Gastrocnemius medialis (tissue), 4 donors: ENCODE measurements around the gene MCU. TPM values are rescaled to one million over a fixed set of nuclear protein-coding genes. Genes with fewer than 3 reads are reported as not detected.

Experiments
- ATAC-seq, 2 donors: fragments of 150-250 bp; one replicate each; pipeline ENCODE4 v1.9.1; 2016
- DNase-seq, 2 donors: peaks; one replicate each; pipeline ENCODE4 v3.0.0-alpha.2; 2019
- H3K27ac ChIP-seq, 4 donors: fragments of 200-600 bp; sonication (generic); 1 replicate in 1 of 4; 2 replicates in 3 of 4; pipeline ENCODE4 v1.5.1; 2016 to 2018; ENCODE audit warnings: mild to moderate bottlenecking in 2 of 4, moderate library complexity in 1 of 4
- H3K27me3 ChIP-seq, 3 donors: fragments of 200-600 bp; sonication (generic) in 2 of 3; 1 replicate in 1 of 3; 2 replicates in 2 of 3; pipeline versions ENCODE4 v1.5.1 to v1.6.0; 2016 to 2019; ENCODE audit warnings: mild to moderate bottlenecking in 1 of 3, moderate library complexity in 1 of 3
- H3K36me3 ChIP-seq, 2 donors: fragments of 200-600 bp; sonication (generic) in 1 of 2; one replicate each; pipeline ENCODE4 v1.5.1; 2017 to 2018
- H3K4me1 ChIP-seq, 2 donors: fragments of 200-600 bp; sonication (generic) in 1 of 2; one replicate each; pipeline ENCODE4 v1.5.1; 2016 to 2017; ENCODE audit warnings: mild to moderate bottlenecking in 2 of 2
- H3K4me3 ChIP-seq, 4 donors: fragments of 200-600 bp; sonication (generic) in 3 of 4; 1 replicate in 1 of 4; 2 replicates in 3 of 4; pipeline ENCODE4 v1.5.1; 2016 to 2019; ENCODE audit warnings: mild to moderate bottlenecking in 2 of 4
- H3K9me3 ChIP-seq, 3 donors: fragments of 200-600 bp; sonication (generic) in 2 of 3; 1 replicate in 1 of 3; 2 replicates in 2 of 3; pipeline ENCODE4 v1.5.1; 2016 to 2019
- POLR2A ChIP-seq, 2 donors: fragments of 450-650 bp; IDR thresholded peaks; one replicate each; pipeline ENCODE4 v1.6.1; 2017; ENCODE audit warnings: antibody characterized with exemption in 2 of 2, mild to moderate bottlenecking in 2 of 2, moderate library complexity in 2 of 2
- in situ Hi-C, 4 donors: fragments of 200-750 bp; cut with MboI; loops; one replicate each; pipeline versions ENCODE4 v1.15.0 to v1.8.0; 2017; ENCODE audit warnings: low sequenced_read_pairs in 4 of 4
- intact Hi-C: fragments of 100-400 bp; cut with DNase I; formaldehyde crosslinking; loops from one replicate; pipeline ENCODE4 v1.15.1; 2023; ENCODE audit warnings: low total_unique reads
- total RNA-seq, 4 donors: library from RNA; depleted of rRNA; stranded (reverse); fragments of >200 nt; gene quantifications; one replicate each; pipeline versions ENCODE4 v1.1.0 to v1.2.3, GENCODE V29; 2016
- TF ChIP-seq, protein P1 (sequence below), 5 experiments: fragments of 450-650 bp in 3 of 5; fragments of 200-600 bp in 2 of 5; sonication (generic) in 2 of 5; IDR thresholded peaks in 4 of 5; conservative IDR thresholded peaks in 1 of 5; 1 replicate in 4 of 5; 2 replicates in 1 of 5; pipeline ENCODE4 v1.5.1; 2016 to 2019; ENCODE audit warnings: antibody characterized with exemption in 5 of 5, mild to moderate bottlenecking in 3 of 5, moderate library complexity in 3 of 5

MCU gene
- total RNA-seq, 4 donors from 2014 or later = 25.1 to 61.3 (median 49.0) TPM

DNA sequence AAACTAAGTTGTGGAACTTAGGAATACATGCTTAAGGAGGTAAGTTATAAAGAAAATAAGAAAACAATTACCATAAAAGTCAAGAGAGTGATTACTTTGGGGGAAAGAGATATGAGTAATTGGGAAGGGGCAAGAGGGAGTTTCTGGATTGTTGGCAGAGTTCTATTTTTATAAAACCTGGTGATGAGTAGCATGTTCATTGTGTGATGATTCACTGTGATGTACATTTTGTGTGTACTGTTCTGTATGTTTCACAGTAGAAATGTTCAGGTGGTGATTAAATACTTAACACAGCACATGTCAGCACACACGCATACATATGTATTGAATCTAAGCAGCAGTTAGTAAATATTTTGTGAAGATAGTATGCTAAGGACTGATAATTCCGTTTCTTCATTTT, 191.9 kb downstream of the MCU start:
- no peaks in the 10 kb centered on the region for H3K27me3 ChIP-seq
- TF ChIP-seq, protein P1, sequence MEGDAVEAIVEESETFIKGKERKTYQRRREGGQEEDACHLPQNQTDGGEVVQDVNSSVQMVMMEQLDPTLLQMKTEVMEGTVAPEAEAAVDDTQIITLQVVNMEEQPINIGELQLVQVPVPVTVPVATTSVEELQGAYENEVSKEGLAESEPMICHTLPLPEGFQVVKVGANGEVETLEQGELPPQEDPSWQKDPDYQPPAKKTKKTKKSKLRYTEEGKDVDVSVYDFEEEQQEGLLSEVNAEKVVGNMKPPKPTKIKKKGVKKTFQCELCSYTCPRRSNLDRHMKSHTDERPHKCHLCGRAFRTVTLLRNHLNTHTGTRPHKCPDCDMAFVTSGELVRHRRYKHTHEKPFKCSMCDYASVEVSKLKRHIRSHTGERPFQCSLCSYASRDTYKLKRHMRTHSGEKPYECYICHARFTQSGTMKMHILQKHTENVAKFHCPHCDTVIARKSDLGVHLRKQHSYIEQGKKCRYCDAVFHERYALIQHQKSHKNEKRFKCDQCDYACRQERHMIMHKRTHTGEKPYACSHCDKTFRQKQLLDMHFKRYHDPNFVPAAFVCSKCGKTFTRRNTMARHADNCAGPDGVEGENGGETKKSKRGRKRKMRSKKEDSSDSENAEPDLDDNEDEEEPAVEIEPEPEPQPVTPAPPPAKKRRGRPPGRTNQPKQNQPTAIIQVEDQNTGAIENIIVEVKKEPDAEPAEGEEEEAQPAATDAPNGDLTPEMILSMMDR (IDR thresholded peaks at IDR 0.05 in 4 of 5, conservative IDR thresholded peaks at IDR 0.05 in 1 of 5) = no peak
- TF ChIP-seq POLR2A (IDR thresholded peaks at IDR 0.05) = no peak
- DNase-seq (no peak), ATAC-seq (no peak)
- H3K9me3 ChIP-seq = no peaks in the 10 kb centered on the region
- no peak overlapping the region for H3K4me3 ChIP-seq
- no peak overlapping the region for H3K27ac ChIP-seq
- intact Hi-C loops (no loop called here), in situ Hi-C loops (no loop called here)
- peaks cover 0 to 52% of the 10 kb centered on the region in 2 donors for H3K36me3 ChIP-seq
- no peaks in the 10 kb centered on the region for H3K4me1 ChIP-seq

DNA sequence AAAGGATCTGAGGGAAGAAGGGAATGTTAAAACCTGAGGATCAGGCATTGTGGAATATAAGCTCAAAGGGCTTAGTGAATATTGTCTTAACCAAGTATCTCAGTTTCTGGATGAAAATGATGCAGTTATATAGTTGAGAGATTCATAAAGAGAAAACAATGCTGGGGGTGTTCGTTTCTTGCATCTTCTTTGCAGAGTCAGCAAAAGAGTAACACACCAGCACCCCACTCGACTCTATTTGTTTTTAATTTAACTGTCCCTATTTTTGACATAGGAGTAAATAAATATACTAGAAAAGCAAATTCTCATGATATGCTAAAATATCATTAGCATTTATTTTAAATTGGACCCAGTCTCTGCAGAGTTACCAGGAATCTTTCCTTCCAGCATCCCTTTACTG, 194.0 kb downstream of the MCU start:
- no peaks in the 10 kb centered on the region for H3K9me3 ChIP-seq
- no peak overlapping the region for H3K4me3 ChIP-seq
- H3K27me3 ChIP-seq = no peaks in the 10 kb centered on the region
- in situ Hi-C loops = no loop called here
- peaks cover 0 to 46% of the 10 kb centered on the region in 2 donors for H3K36me3 ChIP-seq
- no peaks in the 10 kb centered on the region for H3K4me1 ChIP-seq
- ATAC-seq (no peak), DNase-seq (no peak)
- TF ChIP-seq POLR2A (IDR thresholded peaks at IDR 0.05) = no peak
- TF ChIP-seq, protein P1 (IDR thresholded peaks at IDR 0.05 in 4 of 5, conservative IDR thresholded peaks at IDR 0.05 in 1 of 5) = no peak
- no peak overlapping the region for H3K27ac ChIP-seq
- intact Hi-C loops = no loop called here

DNA sequence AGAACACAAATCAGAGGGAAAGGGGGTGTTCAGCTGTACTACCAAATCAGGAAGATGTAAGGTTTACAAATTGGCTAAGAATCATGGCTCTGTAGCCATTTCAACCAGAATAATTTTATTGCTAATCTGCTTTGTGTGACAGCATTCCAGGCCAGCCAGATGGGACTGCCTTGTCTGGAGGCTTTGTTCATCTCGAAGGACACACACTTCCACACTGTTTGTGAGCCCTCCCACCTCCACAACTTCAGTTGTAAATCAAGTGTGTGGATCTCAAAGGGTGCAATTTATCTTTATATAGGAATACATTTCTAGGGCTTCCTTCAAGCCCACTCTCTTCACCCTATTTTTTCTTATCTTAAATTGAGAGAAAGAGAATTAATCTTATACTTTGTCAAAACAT, 194.7 kb downstream of the MCU start:
- in situ Hi-C loops (no loop called here), intact Hi-C loops (no loop called here)
- Histone ChIP-seq H3K4me3 (no peak overlapping the region), H3K36me3 (peaks cover 0 to 46% of the 10 kb centered on the region in 2 donors), H3K27me3 (no peaks in the 10 kb centered on the region), H3K4me1 (no peaks in the 10 kb centered on the region), H3K9me3 (no peaks in the 10 kb centered on the region), H3K27ac (no peak overlapping the region)
- DNase-seq (no peak), ATAC-seq (no peak)
- TF ChIP-seq, protein P1 (IDR thresholded peaks at IDR 0.05 in 4 of 5, conservative IDR thresholded peaks at IDR 0.05 in 1 of 5) = no peak
- TF ChIP-seq POLR2A (IDR thresholded peaks at IDR 0.05) = no peak

DNA sequence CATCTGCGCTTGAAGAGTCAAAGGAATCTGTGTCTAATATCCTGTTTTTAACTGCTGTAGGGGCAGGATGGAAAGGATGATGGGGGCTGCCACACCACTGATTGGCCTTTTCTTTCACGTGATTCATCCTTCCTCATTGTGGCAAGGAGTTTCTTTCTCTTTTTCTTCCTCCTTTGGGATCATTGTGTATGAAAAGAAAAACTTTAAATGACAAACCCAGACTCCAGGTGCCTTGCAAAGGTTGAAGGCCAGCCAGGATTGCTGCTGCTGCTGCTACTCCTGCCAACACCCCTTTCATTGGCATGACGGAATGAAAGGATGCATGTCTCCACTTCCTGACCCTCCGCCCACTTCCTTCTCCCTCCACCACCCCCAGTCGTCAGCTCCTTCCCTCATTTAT, 195.1 kb downstream of the MCU start:
- no peaks in the 10 kb centered on the region for H3K27me3 ChIP-seq
- H3K36me3 ChIP-seq = peaks cover 0 to 46% of the 10 kb centered on the region in 2 donors
- H3K4me3 ChIP-seq = no peak overlapping the region
- TF ChIP-seq, protein P1 (IDR thresholded peaks at IDR 0.05 in 4 of 5, conservative IDR thresholded peaks at IDR 0.05 in 1 of 5) = no peak
- TF ChIP-seq POLR2A (IDR thresholded peaks at IDR 0.05) = no peak
- no peak for ATAC-seq
- intact Hi-C loops = no loop called here
- DNase-seq = no peak
- no peaks in the 10 kb centered on the region for H3K9me3 ChIP-seq
- in situ Hi-C loops = no loop called here
- no peak overlapping the region for H3K27ac ChIP-seq
- no peaks in the 10 kb centered on the region for H3K4me1 ChIP-seq

DNA sequence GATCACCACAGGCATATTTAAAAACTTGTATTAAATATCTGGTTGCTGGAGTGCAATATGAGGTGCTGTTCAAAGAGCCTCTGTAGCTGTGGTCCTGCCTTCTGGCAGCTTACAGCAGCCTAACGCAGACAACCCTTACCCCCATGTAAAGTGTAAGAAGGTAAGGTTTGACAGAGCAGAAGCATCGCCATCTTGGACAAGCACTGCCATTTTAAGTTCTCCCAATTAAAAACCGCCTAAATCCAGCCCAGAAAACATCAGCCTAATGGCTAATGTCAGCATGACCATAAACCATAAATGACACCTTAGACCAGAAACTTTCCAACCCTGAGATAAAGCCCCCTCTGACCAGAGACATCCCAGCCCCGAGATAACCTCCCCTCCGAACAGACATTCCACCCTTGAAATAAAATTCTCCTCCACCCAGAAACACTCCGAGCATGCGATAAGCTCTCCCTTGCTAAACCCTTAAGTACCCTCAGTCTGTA, 196.3 kb downstream of the MCU start:
- Histone ChIP-seq H3K9me3 (no peaks in the 10 kb centered on the region), H3K27me3 (no peaks in the 10 kb centered on the region), H3K4me1 (peaks cover 0 to 3% of the 10 kb centered on the region in 2 donors), H3K27ac (no peak overlapping the region), H3K4me3 (no peak overlapping the region), H3K36me3 (peaks cover 0 to 46% of the 10 kb centered on the region in 2 donors)
- no peak for TF ChIP-seq POLR2A (IDR thresholded peaks at IDR 0.05)
- TF ChIP-seq, protein P1 (IDR thresholded peaks at IDR 0.05 in 4 of 5, conservative IDR thresholded peaks at IDR 0.05 in 1 of 5) = no peak
- in situ Hi-C loops (no loop called here), intact Hi-C loops (no loop called here)
- ATAC-seq (no peak), DNase-seq (no peak)
